HG02840 (cell line): Measurements from ENCODE around the gene SIL1.
"Not testable (repeated sequence)": the region's sequence is repeated elsewhere in the genome, so short reads cannot be mapped to it uniquely, and the experiment has no call there.

Experiments
- ATAC-seq: cut with Tn5 transposase; IDR thresholded peaks from one replicate; pipeline ENCODE4 v1.9.1; 2021; ENCODE audit warnings: mild to moderate bottlenecking, moderate library complexity, moderate number of reproducible peaks; ENCODE audit not compliant: unreplicated experiment, low FRiP score

The SIL1 gene

GRCh38 chr5:139049780-139050179, 148.4 kb downstream of the SIL1 start:
- no peak for ATAC-seq

GRCh38 chr5:139046551-139046950, 151.6 kb downstream of the SIL1 start:
- no peak for ATAC-seq

- ATAC-seq = no peak
Measured at GRCh38 chr5:139043157-139043905, 154.8 kb downstream of the SIL1 start.

GRCh38 chr5:139040081-139040480, 158.1 kb downstream of the SIL1 start:
- no peak for ATAC-seq

- ATAC-seq = no peak
Measured at GRCh38 chr5:139038613-139039305, 159.4 kb downstream of the SIL1 start.

GRCh38 chr5:139037732-139038131, 160.4 kb downstream of the SIL1 start:
- no peak for ATAC-seq

GRCh38 chr5:139036332-139036731, 161.8 kb downstream of the SIL1 start:
- not testable (repeated sequence) for ATAC-seq

GRCh38 chr5:139027150-139027549, 171.0 kb downstream of the SIL1 start:
- ATAC-seq = no peak

- no peak for ATAC-seq
Measured at GRCh38 chr5:139025651-139026050, 172.5 kb downstream of the SIL1 start.

- no peak for ATAC-seq
Measured at GRCh38 chr5:139023286-139023685, 174.9 kb downstream of the SIL1 start.

- ATAC-seq = no peak
Measured at GRCh38 chr5:139022528-139022927, 175.6 kb downstream of the SIL1 start.

GRCh38 chr5:139021346-139021745, 176.8 kb downstream of the SIL1 start:
- ATAC-seq = no peak

GRCh38 chr5:139019880-139020279, 178.3 kb downstream of the SIL1 start:
- ATAC-seq = no peak

- no peak for ATAC-seq
Measured at GRCh38 chr5:139019211-139019610, 179.0 kb downstream of the SIL1 start.

- no peak for ATAC-seq
Measured at GRCh38 chr5:139017624-139018023, 180.5 kb downstream of the SIL1 start.

GRCh38 chr5:139016186-139016585, 182.0 kb downstream of the SIL1 start:
- no peak for ATAC-seq

GRCh38 chr5:139014726-139015125, 183.4 kb downstream of the SIL1 start:
- ATAC-seq = no peak

- ATAC-seq = no peak
Measured at GRCh38 chr5:139012176-139012575, 186.0 kb downstream of the SIL1 start.

- ATAC-seq = not testable (repeated sequence)
Measured at GRCh38 chr5:139011156-139011555, 187.0 kb downstream of the SIL1 start.

- ATAC-seq = no peak
Measured at GRCh38 chr5:139004374-139005307, 193.5 kb downstream of the SIL1 start.

- ATAC-seq = no peak
Measured at GRCh38 chr5:138999674-139000073, 198.5 kb downstream of the SIL1 start.
